A549 (cell line): ENCODE results near the gene RGS6. TPM values are rescaled to one million over a fixed set of nuclear protein-coding genes. Genes with fewer than 3 reads are reported as not detected.
A peak's percentile ranks its signal among the peaks of the same experiment; 100 is the strongest.

Experiments
- ATAC-seq, 2 experiments: fragments of 200-7000 bp in 1 of 2; fragments of >200 bp in 1 of 2; cut with Nextera tagmentation in 1 of 2; cut with Tn5 transposase in 1 of 2; 3 replicates each; pipeline versions ENCODE4 v1.8.0 to v1.9.1; 2018 to 2020; ENCODE audit warnings: mild to moderate bottlenecking in 1 of 2, moderate library complexity in 1 of 2
- CTCF ChIA-PET: fragments of 300-600 bp; sonication (Branson Sonifier 250); formaldehyde crosslinking; extraction: SDS; loops from one replicate; lab custom pipeline; 2021; ENCODE audit warnings: antibody characterized with exemption, inconsistent platforms; lab: Yijun Ruan, JAX
- POLR2A ChIA-PET: fragments of 350-600 bp; formaldehyde crosslinking; extraction: SDS; loops from one replicate; lab custom pipeline; 2021; ENCODE audit warnings: antibody characterized with exemption, inconsistent platforms; lab: Yijun Ruan, JAX
- DNase-seq, 2 experiments: peaks; one replicate each; pipeline versions ENCODE4 v3.0.0 to v3.0.0-alpha.2; 2011 to 2016; ENCODE audit warnings: low read depth in 1 of 2, low spot score in 1 of 2
- FAIRE-seq: peaks from 2 replicates; lab custom pipeline; 2011; peaks lifted over from hg19 to GRCh38; lab: Jason Lieb, UNC
- H3K27ac ChIP-seq, 2 experiments: fragments of >200 bp; sonication (Bioruptor Twin); formaldehyde crosslinking; 3 replicates each; pipeline ENCODE4 v1.5.1; 2016 to 2017
- H3K4me1 ChIP-seq: fragments of >200 bp; sonication (Bioruptor Twin); formaldehyde crosslinking; 3 replicates; pipeline ENCODE4 v1.6.1; 2016
- H3K4me2 ChIP-seq: fragments of >200 bp; sonication (Bioruptor Twin); formaldehyde crosslinking; 3 replicates; pipeline ENCODE4 v1.6.1; 2016
- H3K4me3 ChIP-seq: fragments of >200 bp; sonication (Bioruptor Twin); formaldehyde crosslinking; 3 replicates; pipeline ENCODE4 v1.5.1; 2016
- H3K9me3 ChIP-seq: fragments of >200 bp; sonication (Bioruptor Twin); formaldehyde crosslinking; 3 replicates; pipeline ENCODE4 v1.6.1; 2016
- CBX2 ChIP-seq: fragments of 200-600 bp; sonication (generic); IDR thresholded peaks from 2 replicates; pipeline ENCODE4 v1.6.1; 2016; ENCODE audit warnings: low read depth, mild to moderate bottlenecking, borderline replicate concordance
- CEBPB ChIP-seq, 2 experiments: fragments of >200 bp in 1 of 2; sonication (Bioruptor Twin) in 1 of 2; formaldehyde crosslinking in 1 of 2; IDR thresholded peaks; 2 replicates each; pipeline ENCODE4 v1.6.1; 2012 to 2016
- EHF ChIP-seq: fragments of 250-450 bp; sonication (Bioruptor Pico); IDR thresholded peaks from 2 replicates; pipeline ENCODE4 v1.5.0; 2020; ENCODE audit warnings: mild to moderate bottlenecking
- EP300 ChIP-seq, 2 experiments: fragments of >200 bp; sonication (Bioruptor Twin); formaldehyde crosslinking; IDR thresholded peaks; 2 replicates in 1 of 2; 3 replicates in 1 of 2; pipeline ENCODE4 v1.6.1; 2016 to 2017
- ESRRA ChIP-seq: fragments of 150-350 bp; IDR thresholded peaks from 2 replicates; pipeline ENCODE4 v1.6.1; 2014; ENCODE audit warnings: mild to moderate bottlenecking, low read length, borderline replicate concordance
- FOXS1 ChIP-seq: fragments of 250-450 bp; sonication (Bioruptor Pico); IDR thresholded peaks from 2 replicates; pipeline ENCODE4 v1.5.0; 2020; ENCODE audit warnings: mild to moderate bottlenecking, moderate library complexity
- GATA3 ChIP-seq: IDR thresholded peaks from 2 replicates; pipeline ENCODE4 v1.6.1; 2012; ENCODE audit warnings: borderline replicate concordance
- HMGXB4 ChIP-seq: fragments of 250-450 bp; sonication (Bioruptor Pico); IDR thresholded peaks from 2 replicates; pipeline ENCODE4 v1.5.0; 2021; ENCODE audit warnings: mild to moderate bottlenecking, moderate library complexity, borderline replicate concordance
- HOXA7 ChIP-seq: fragments of 250-450 bp; sonication (Bioruptor Pico); IDR thresholded peaks from 2 replicates; pipeline ENCODE4 v1.5.0; 2020; ENCODE audit warnings: mild to moderate bottlenecking, moderate library complexity
- HOXB13 ChIP-seq: fragments of 250-450 bp; sonication (Bioruptor Pico); IDR thresholded peaks from 2 replicates; pipeline ENCODE4 v1.5.0; 2020; ENCODE audit warnings: low read depth, mild to moderate bottlenecking, moderate library complexity
- HOXB5 ChIP-seq: fragments of 250-450 bp; sonication (Bioruptor Pico); IDR thresholded peaks from 2 replicates; pipeline ENCODE4 v1.5.0; 2020; ENCODE audit warnings: mild to moderate bottlenecking, moderate library complexity
- KDM5A ChIP-seq: fragments of 200-600 bp; sonication (generic); IDR thresholded peaks from 2 replicates; pipeline ENCODE4 v1.6.1; 2016; ENCODE audit warnings: antibody characterized with exemption, mild to moderate bottlenecking
- MAFK ChIP-seq: fragments of 450-650 bp; IDR thresholded peaks from 2 replicates; pipeline ENCODE4 v1.6.1; 2014; ENCODE audit not compliant: partially characterized antibody
- NPAS2 ChIP-seq: fragments of 250-450 bp; sonication (Bioruptor Pico); IDR thresholded peaks from 2 replicates; pipeline ENCODE4 v1.8.0; 2022; ENCODE audit warnings: mild to moderate bottlenecking, moderate library complexity, borderline replicate concordance
- PHF8 ChIP-seq: fragments of 200-600 bp; sonication (generic); IDR thresholded peaks from 2 replicates; pipeline ENCODE4 v1.6.1; 2016; ENCODE audit warnings: low read depth, mild to moderate bottlenecking, antibody characterized with exemption, moderate library complexity, borderline replicate concordance
- POLR2A ChIP-seq: IDR thresholded peaks from 2 replicates; pipeline ENCODE4 v1.6.1; 2012; ENCODE audit warnings: mild to moderate bottlenecking, low read length
- RAD21 ChIP-seq, 2 experiments: fragments of >200 bp in 1 of 2; sonication (Bioruptor Twin) in 1 of 2; formaldehyde crosslinking in 1 of 2; IDR thresholded peaks in 1 of 2; conservative IDR thresholded peaks in 1 of 2; 2 replicates in 1 of 2; 3 replicates in 1 of 2; pipeline ENCODE4 v1.6.1; 2012 to 2018; ENCODE audit warnings: inconsistent platforms in 1 of 2
- RARB ChIP-seq: fragments of 250-450 bp; sonication (Bioruptor Pico); IDR thresholded peaks from 2 replicates; pipeline ENCODE4 v1.8.0; 2021; ENCODE audit warnings: mild to moderate bottlenecking, moderate library complexity
- RCOR1 ChIP-seq: fragments of 150-350 bp; IDR thresholded peaks from 2 replicates; pipeline ENCODE4 v1.6.1; 2014; ENCODE audit warnings: antibody characterized with exemption, low read length, low read depth
- TFCP2L1 ChIP-seq: fragments of 250-450 bp; sonication (Bioruptor Pico); IDR thresholded peaks from 2 replicates; pipeline ENCODE4 v1.5.0; 2021; ENCODE audit warnings: mild to moderate bottlenecking
- TP53 ChIP-seq: fragments of 250-450 bp; sonication (Bioruptor Pico); IDR thresholded peaks from 2 replicates; pipeline ENCODE4 v1.5.0; 2021; ENCODE audit warnings: mild to moderate bottlenecking, moderate library complexity
- ZFP36 ChIP-seq: fragments of 450-650 bp; IDR thresholded peaks from 2 replicates; pipeline ENCODE4 v1.6.1; 2014; ENCODE audit warnings: borderline replicate concordance; ENCODE audit not compliant: partially characterized antibody
- ZSCAN20 ChIP-seq: fragments of 250-450 bp; sonication (Bioruptor Pico); IDR thresholded peaks from 2 replicates; pipeline ENCODE4 v1.8.0; 2022; ENCODE audit warnings: mild to moderate bottlenecking, moderate library complexity
- WGBS: methylation state at CpG from one replicate; pipeline ENCODE4 v1.1.6; 2017; ENCODE audit errors: missing lambda C conversion rate; 5-methylcytosine and 5-hydroxymethylcytosine counted together
- polyA plus RNA-seq, 4 experiments: library from polyadenylated mRNA; depleted of rRNA in 3 of 4; stranded (reverse); fragments of >200 nt; fragmentation: RNase III in 1 of 4; extraction: RNeasy Plus Mini Kit Qiagen cat#74134 plus additional on column Dnase treatment in 1 of 4; gene quantifications; 2 replicates in 3 of 4; 3 replicates in 1 of 4; pipeline ENCODE4 v1.2.3, GENCODE V29; 2011 to 2017
- TF ChIP-seq, protein P1 (sequence below): fragments of >200 bp; sonication (Bioruptor Twin); formaldehyde crosslinking; IDR thresholded peaks from 3 replicates; pipeline ENCODE4 v1.5.1; 2016
- TF ChIP-seq, protein P2 (sequence below): fragments of 200-600 bp; sonication (generic); IDR thresholded peaks from 2 replicates; pipeline ENCODE4 v1.6.1; 2016; ENCODE audit warnings: antibody characterized with exemption, mild to moderate bottlenecking, moderate library complexity

RGS6 gene
- polyA plus RNA-seq, 2 of the 4 experiments (the other 2 are of a cell fraction), result not detected

- TF ChIP-seq FOXS1 (CRISPR knock-in tag), result no peak
- TF ChIP-seq EHF, result no peak
- TF ChIP-seq RCOR1, result no peak
- TF ChIP-seq HMGXB4 (CRISPR knock-in tag), result no peak
Measured at GRCh38 chr14:72527591-72527990, 595.4 kb downstream of the RGS6 start (continued).

GRCh38 chr14:72528059-72528862 lies 596.0 kb downstream of the RGS6 start:
- ATAC-seq (peak in 1 of 2 experiments; percentile 30; a peak in 3 of 6 replicates), DNase-seq (no peak), FAIRE-seq (no peak)
- Histone ChIP-seq H3K4me1 (no peaks in the 10 kb centered on the region), H3K9me3 (0 out of 3 replicates have a peak, but pooled peaks cover 3% of the 10 kb centered on the region), H3K27ac (no peak overlapping the region), H3K4me3 (no peak overlapping the region)
- CTCF ChIA-PET, result interaction anchor here (2.8 to 9.5 kb wide), 2 partner anchors 13 to 376 kb away, joined by 12 to 120 read pairs; no protein-coding TSS in a partner anchor
- WGBS, result 49% methylated on average over 6 of the region's 6 CpGs
- TF ChIP-seq PHF8 (no peak), HOXB13 (CRISPR knock-in tag) (no peak), POLR2A (no peak), EP300 (IDR thresholded peaks at IDR 0.05) (no peak), HOXA7 (CRISPR knock-in tag) (no peak), ZSCAN20 (no peak), TFCP2L1 (no peak), FOXS1 (CRISPR knock-in tag) (no peak), GATA3 (no peak), HOXB5 (CRISPR knock-in tag) (no peak), TP53 (no peak), ESRRA (no peak)
- TF ChIP-seq, protein P1, sequence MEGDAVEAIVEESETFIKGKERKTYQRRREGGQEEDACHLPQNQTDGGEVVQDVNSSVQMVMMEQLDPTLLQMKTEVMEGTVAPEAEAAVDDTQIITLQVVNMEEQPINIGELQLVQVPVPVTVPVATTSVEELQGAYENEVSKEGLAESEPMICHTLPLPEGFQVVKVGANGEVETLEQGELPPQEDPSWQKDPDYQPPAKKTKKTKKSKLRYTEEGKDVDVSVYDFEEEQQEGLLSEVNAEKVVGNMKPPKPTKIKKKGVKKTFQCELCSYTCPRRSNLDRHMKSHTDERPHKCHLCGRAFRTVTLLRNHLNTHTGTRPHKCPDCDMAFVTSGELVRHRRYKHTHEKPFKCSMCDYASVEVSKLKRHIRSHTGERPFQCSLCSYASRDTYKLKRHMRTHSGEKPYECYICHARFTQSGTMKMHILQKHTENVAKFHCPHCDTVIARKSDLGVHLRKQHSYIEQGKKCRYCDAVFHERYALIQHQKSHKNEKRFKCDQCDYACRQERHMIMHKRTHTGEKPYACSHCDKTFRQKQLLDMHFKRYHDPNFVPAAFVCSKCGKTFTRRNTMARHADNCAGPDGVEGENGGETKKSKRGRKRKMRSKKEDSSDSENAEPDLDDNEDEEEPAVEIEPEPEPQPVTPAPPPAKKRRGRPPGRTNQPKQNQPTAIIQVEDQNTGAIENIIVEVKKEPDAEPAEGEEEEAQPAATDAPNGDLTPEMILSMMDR, result no peak
- TF ChIP-seq, all 56 proteins: peak for 0
- POLR2A ChIA-PET, result no interaction called here
- no peak overlapping the region for H3K4me2 ChIP-seq

DNA sequence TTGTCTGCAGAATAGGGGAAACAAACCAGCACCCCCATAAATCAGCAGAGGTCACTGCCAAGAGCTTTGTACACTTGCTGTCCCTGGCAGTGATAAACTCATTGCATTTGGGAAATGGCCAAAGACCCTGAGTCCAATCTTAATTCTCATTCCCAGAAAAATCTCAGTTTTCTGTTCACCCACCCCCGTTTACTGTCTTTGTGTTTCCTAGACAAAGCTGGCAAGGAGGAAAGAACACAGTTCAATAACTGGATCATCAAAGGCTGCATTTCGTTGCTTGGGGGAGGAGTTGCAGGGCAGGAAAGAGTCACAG lies 596.6 kb downstream of the RGS6 start:
- DNase-seq, result no peak
- WGBS, result 16% methylated on average over 2 of the region's 2 CpGs
- POLR2A ChIA-PET, result no interaction called here
- CTCF ChIA-PET, result interaction anchor here (1.3 to 9.5 kb wide), 3 partner anchors 14 to 376 kb away, joined by 4 to 120 read pairs (median 12); no protein-coding TSS in a partner anchor
- no peak for FAIRE-seq
- TF ChIP-seq NPAS2, result no peak
- no peak for TF ChIP-seq CBX2
- TF ChIP-seq KDM5A, result no peak
- TF ChIP-seq ZFP36, result no peak
- no peak for TF ChIP-seq MAFK
- no peak for TF ChIP-seq RARB (CRISPR knock-in tag)
- no peak for TF ChIP-seq HMGXB4 (CRISPR knock-in tag)
- TF ChIP-seq TFCP2L1, result no peak
- no peak for TF ChIP-seq CEBPB (IDR thresholded peaks at IDR 0.05)
- TF ChIP-seq RAD21 (conservative IDR thresholded peaks at IDR 0.05 in 1 of 2, IDR thresholded peaks at IDR 0.05 in 1 of 2), result no peak
- TF ChIP-seq, protein P2, sequence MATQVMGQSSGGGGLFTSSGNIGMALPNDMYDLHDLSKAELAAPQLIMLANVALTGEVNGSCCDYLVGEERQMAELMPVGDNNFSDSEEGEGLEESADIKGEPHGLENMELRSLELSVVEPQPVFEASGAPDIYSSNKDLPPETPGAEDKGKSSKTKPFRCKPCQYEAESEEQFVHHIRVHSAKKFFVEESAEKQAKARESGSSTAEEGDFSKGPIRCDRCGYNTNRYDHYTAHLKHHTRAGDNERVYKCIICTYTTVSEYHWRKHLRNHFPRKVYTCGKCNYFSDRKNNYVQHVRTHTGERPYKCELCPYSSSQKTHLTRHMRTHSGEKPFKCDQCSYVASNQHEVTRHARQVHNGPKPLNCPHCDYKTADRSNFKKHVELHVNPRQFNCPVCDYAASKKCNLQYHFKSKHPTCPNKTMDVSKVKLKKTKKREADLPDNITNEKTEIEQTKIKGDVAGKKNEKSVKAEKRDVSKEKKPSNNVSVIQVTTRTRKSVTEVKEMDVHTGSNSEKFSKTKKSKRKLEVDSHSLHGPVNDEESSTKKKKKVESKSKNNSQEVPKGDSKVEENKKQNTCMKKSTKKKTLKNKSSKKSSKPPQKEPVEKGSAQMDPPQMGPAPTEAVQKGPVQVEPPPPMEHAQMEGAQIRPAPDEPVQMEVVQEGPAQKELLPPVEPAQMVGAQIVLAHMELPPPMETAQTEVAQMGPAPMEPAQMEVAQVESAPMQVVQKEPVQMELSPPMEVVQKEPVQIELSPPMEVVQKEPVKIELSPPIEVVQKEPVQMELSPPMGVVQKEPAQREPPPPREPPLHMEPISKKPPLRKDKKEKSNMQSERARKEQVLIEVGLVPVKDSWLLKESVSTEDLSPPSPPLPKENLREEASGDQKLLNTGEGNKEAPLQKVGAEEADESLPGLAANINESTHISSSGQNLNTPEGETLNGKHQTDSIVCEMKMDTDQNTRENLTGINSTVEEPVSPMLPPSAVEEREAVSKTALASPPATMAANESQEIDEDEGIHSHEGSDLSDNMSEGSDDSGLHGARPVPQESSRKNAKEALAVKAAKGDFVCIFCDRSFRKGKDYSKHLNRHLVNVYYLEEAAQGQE, result no peak
- TF ChIP-seq EHF, result no peak
- Histone ChIP-seq H3K4me3 (no peak overlapping the region), H3K4me2 (no peak overlapping the region), H3K4me1 (no peaks in the 10 kb centered on the region), H3K27ac (no peak overlapping the region), H3K9me3 (0 out of 3 replicates have a peak, but pooled peaks cover 3% of the 10 kb centered on the region)
- ATAC-seq, result no peak
